DND-41 (cell line): ENCODE results near the gene RAB40A.

Experiments used
- CTCF ChIP-seq: IDR thresholded peaks from 2 replicates; pipeline ENCODE4 v1.5.1; 2012; ENCODE audit warnings: borderline replicate concordance, low read length, moderate library complexity, mild to moderate bottlenecking; ENCODE audit not compliant: poor library complexity, severe bottlenecking; ENCODE audit errors: extremely low read depth
- EZH2 ChIP-seq: IDR thresholded peaks from 3 replicates; pipeline ENCODE4 v1.6.1; 2012; ENCODE audit warnings: borderline replicate concordance, low read depth, mild to moderate bottlenecking, moderate library complexity, low read length, inconsistent platforms; ENCODE audit not compliant: severe bottlenecking

GRCh38 chrX:103464072-103464773, 55.1 kb downstream of the RAB40A start:
- TF ChIP-seq CTCF (peak; percentile 56), EZH2 (no peak)
